COLO668 (cell line): ENCODE measurements around the gene ADCY3.

ENCODE experiments used
- DNase-seq: peaks from one replicate; lab custom pipeline; 2025; ENCODE audit not compliant: unreplicated experiment; lab: John Stamatoyannopoulos, UW

ADCY3 gene

GRCh38 chr2:24926220-24926601 lies 6.2 kb upstream of the ADCY3 start:
- DNase-seq, result no peak

GRCh38 chr2:24925815-24926214 lies 5.8 kb upstream of the ADCY3 start:
- DNase-seq, result no peak

GRCh38 chr2:24924732-24925131 lies 4.7 kb upstream of the ADCY3 start:
- DNase-seq, result no peak

GRCh38 chr2:24924266-24924665 lies 4.2 kb upstream of the ADCY3 start:
- DNase-seq, result no peak

GRCh38 chr2:24923106-24923505 lies 3.1 kb upstream of the ADCY3 start:
- no peak for DNase-seq

- DNase-seq, result no peak
Measured at GRCh38 chr2:24922556-24922955, 2.5 kb upstream of the ADCY3 start.

GRCh38 chr2:24920809-24921441 lies 888 bp upstream of the ADCY3 start:
- DNase-seq, result peak; percentile 27

- DNase-seq, result peak; percentile 70
Measured at GRCh38 chr2:24919506-24920097, 435 bp downstream of the ADCY3 start.

GRCh38 chr2:24919037-24919505 lies 966 bp downstream of the ADCY3 start:
- DNase-seq, result peak; percentile 51

- no peak for DNase-seq
Measured at GRCh38 chr2:24918326-24919036, 1.6 kb downstream of the ADCY3 start.

- no peak for DNase-seq
Measured at GRCh38 chr2:24917731-24918325, 2.2 kb downstream of the ADCY3 start.

- DNase-seq, result no peak
Measured at GRCh38 chr2:24917086-24917485, 3.0 kb downstream of the ADCY3 start.

- DNase-seq, result no peak
Measured at GRCh38 chr2:24915796-24916195, 4.2 kb downstream of the ADCY3 start.

GRCh38 chr2:24915175-24915574 lies 4.9 kb downstream of the ADCY3 start:
- no peak for DNase-seq

GRCh38 chr2:24914713-24915112 lies 5.3 kb downstream of the ADCY3 start:
- DNase-seq, result no peak

GRCh38 chr2:24913911-24914310 lies 6.1 kb downstream of the ADCY3 start:
- DNase-seq, result no peak

- DNase-seq, result no peak
Measured at GRCh38 chr2:24912986-24913385, 7.1 kb downstream of the ADCY3 start.

GRCh38 chr2:24912523-24912922 lies 7.5 kb downstream of the ADCY3 start:
- no peak for DNase-seq

GRCh38 chr2:24910245-24910644 lies 9.8 kb downstream of the ADCY3 start:
- DNase-seq, result no peak

- DNase-seq, result no peak
Measured at GRCh38 chr2:24909555-24910177, 10.4 kb downstream of the ADCY3 start.

- DNase-seq, result no peak
Measured at GRCh38 chr2:24908461-24908901, 11.6 kb downstream of the ADCY3 start.
